Hindlimb muscle (tissue), 1 donor: Measurements from ENCODE around the gene CYP3A7. TPM values are rescaled to one million over a fixed set of nuclear protein-coding genes. Genes with fewer than 3 reads are reported as not detected.
"Not testable (repeated sequence)": the region's sequence is repeated elsewhere in the genome, so short reads cannot be mapped to it uniquely, and the experiment has no call there.

Experiments used
- DNase-seq: peaks from one replicate; pipeline ENCODE4 v3.0.0-alpha.2; 2013
- polyA plus RNA-seq: library from polyadenylated mRNA; unstranded; fragments of 120-200 nt; gene quantifications from one replicate; pipeline ENCODE4 v1.2.1, GENCODE V29; 2013; ENCODE audit not compliant: insufficient read length

Gene CYP3A7
- polyA plus RNA-seq, 1 donor = not detected

GRCh38 chr7:99741441-99741795 lies 6.4 kb upstream of the CYP3A7 start:
- no peak for DNase-seq

- peak; percentile 4 for DNase-seq
These were observed 5.8 kb upstream of the CYP3A7 start for GRCh38 chr7:99740573-99741440.

- DNase-seq = no peak
These were observed 4.9 kb upstream of the CYP3A7 start for GRCh38 chr7:99739699-99740572.

DNA sequence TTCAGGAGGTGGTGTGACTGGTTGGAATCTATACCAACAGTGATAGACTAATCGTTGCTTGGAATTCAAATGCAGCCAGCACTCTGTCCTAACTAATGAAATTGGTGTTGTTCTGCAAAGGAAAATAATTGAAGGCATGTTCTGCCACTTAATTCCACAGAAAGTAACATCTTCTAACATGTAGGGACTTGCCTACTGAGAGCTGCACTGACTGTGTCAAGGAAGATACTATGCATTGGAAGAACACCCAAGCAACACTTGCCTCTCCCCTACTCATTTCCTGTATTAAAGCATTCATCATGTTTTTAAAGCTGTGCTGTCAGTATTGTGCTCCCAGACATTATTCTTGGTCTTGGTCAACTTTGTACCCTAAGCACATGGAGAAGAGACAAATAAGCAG lies 2.7 kb upstream of the CYP3A7 start:
- no peak for DNase-seq

DNA sequence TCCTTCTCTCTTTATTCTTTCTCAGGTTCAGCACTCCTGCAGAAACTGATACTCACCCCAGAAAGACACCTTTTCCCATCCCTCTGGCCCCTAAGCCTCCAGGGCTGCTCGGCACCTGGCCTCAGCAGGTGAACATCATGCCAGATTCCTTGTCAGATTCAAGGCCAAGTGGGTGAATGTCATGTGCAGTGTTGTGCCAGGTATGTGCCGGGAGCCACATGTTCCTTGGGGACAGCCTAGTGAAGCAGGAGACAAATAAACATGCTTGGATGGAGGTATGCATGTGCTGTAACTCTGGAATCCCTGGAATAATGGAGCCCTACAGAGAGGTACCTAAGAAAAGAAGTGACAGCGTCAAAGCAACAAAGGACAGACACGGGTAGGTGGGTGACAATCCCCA lies 1.7 kb upstream of the CYP3A7 start:
- DNase-seq = not testable (repeated sequence)

DNA sequence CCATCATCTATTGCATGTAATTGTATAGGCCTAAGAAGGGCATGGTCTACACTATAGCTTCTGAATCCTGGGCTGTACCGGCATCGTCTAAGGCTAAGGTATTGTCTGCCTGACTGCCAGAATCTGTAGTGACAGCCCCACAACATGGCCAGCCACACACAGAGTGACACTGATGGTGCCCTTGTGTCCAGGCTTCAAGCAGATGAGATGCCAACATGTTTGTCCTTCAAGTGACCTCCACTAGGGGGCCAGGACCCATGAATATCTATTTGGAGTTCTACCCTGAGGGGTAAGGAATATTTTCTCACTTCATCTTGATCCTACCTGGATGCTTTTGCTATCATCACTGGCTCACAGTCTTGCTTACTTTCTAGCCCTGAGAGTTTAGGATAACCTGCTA lies 1.5 kb downstream of the CYP3A7 start:
- no peak for DNase-seq

- no peak for DNase-seq
These were observed 2.0 kb downstream of the CYP3A7 start for GRCh38 chr7:99733003-99733402.

GRCh38 chr7:99731638-99732374 lies 3.2 kb downstream of the CYP3A7 start:
- DNase-seq = no peak

DNA sequence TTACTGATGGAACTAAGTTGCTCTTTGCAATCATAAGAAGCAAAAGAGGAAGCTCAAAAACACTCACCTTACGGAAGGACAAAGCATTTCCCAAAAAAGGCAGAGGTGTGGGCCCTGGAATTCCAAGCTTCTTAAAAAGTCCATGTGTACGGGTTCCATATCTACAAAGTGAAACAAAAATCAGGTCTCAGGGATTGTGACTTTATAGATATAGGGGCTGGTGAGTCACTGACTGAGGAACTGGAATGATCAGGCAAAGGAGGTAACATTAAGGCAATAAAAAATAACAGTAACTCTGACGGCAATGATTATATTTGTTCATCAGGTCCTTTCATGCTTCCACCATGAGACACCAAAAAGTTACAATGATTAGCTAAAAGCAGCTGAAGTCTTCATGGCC lies 4.0 kb downstream of the CYP3A7 start:
- no peak for DNase-seq

DNA sequence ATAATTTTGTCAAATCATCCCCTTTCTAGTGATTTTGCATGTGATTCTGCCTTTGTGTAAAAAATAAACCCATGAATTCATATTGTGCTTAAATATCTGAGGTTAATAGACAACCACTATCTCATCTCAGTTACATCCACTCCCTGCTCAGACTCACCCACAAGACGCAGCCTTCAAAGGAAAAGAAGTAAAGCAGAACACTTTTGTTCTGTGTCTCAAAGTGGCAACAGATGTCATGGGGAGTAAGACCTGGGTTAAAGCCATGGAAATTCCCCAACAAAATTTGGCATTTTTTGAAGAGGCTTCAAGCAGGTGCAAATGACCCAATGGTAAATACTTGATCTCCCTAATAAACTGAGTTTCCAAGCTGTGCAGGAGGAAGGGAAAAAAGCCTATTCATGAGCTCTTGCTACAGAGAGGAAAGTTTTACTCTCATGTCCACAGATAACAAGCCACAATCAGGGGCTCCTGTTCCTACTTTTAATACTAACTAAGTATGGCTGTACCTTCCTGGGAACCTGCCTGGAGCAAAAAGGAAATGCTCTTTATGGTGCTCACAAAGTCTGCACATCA lies 4.7 kb downstream of the CYP3A7 start:
- no peak for DNase-seq

DNA sequence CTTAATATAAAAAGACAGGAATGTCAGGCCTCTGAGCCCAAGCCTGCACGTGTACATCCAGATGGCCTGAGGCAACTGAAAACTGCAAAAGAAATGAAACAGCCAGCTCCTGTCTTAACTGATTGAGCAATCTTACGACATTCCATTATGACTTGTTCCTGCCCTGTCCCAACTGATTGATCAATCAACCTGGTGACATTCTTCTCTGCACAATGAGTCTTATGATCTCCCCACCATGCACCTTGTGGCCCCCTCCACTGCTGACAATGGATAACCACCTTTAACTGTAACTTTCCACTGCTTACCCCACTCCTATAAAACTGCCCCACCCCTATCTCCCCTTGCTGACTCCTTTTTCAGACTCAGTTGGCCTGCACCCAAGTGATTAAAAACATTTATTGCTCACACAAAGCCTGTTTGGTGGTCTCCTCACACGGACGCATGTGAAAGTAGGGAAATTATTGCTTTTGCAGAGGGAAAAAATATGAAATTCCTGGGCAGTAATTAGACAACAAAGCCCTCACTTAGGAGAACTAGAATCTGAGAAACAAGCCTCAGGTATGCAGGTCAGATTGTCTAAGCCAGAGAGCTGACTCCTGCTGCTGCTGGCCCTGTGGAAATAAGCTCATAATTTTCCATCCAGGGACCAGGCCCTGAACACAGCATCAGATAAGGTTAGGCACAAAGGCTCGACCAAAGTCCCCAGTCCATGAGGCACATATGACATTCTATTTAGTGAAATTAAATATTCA lies 5.3 kb downstream of the CYP3A7 start:
- no peak for DNase-seq

DNA sequence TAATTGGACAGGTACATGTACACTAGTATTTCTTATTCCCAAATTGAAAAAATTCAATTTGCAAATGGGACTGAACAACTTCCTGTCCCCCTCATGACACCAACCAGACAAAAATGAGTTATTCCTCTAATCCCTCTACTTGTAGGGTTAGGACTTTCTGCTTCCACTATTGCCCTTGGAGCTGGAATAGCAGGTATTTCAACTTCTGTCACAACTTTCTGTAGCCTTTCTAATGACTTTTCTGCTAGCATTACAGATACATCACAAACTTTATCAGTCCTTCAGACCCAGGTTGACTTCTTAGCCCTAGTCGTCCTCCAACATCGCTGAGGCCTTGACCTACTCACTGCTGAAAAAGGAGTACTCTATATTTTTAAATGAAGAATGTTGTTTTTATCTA lies 6.4 kb downstream of the CYP3A7 start:
- no peak for DNase-seq

- DNase-seq = not testable (repeated sequence)
These were observed 11.8 kb downstream of the CYP3A7 start for GRCh38 chr7:99723201-99723600.

DNA sequence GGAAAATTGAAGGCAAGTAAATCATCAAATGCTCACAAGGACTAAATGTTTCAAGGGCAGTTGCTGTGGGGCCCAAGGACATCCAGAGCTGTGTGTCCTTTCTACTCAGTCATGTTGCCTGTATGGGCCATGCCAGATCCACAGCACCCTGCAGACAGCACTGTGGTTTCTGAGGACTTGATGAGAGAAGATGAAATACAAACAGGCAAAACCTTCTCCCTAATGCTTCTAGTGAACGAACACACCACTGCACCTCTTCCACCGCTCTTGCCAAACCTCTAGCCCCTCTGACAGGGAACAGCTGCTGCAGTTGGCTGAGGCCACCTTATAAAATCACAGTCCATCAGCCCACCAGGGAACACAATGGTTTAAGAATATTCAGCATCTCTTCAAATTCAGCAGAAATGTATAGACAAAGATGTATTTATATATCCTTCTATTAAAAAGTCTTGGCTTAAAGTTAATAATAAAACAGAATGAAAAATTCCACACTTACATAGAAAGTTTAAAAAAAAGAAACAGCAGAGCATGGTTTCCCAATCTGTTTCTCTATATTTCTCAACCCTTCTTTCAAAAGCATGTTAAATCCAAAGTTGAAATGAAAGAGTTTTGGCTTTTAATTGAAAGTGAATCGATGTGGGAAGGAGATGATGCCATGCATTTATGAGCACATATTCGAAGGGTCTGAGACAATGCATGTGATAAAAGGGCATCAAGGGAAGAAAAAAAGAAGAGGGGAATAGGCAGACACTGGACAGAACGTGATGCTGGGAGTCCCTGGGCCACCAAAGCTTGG lies 14.0 kb downstream of the CYP3A7 start:
- peak; percentile 11 for DNase-seq

DNA sequence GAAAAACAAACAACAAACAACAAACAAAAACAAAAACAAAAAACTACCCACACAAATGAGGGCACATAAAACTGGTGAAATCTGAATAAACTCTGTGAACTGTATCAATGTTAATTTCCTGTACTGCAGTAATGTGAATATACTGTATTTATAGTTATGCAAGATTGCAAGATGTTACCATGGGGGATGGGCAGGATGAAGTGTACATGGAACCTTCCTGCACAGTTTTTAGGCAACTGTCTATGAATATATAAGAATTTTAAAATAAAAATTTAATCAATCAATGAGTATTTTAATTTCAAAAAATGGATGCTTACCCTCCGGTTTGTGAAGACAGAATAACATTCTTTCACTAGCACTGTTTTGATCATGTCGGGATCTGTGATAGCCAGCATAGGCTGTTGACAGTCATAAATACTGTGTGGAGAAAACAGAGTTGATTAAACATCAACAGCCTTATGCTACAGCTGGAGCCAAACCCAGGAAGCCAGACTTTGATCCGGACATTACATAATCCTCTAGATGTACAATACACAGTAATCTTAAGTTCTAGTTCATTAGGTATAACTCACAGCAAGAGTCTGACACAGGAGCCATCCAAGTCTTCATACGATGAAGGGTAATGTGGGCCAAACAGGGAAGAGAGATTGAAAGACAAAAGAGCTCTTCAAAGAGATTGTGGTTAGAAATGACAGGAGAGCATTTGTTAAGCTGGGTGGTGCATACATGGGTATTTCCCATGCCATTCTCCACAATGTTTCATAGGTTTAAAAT lies 14.8 kb downstream of the CYP3A7 start:
- no peak for DNase-seq

- DNase-seq = no peak
These were observed 20.9 kb downstream of the CYP3A7 start for GRCh38 chr7:99713995-99714570.

- DNase-seq = no peak
These were observed 25.0 kb downstream of the CYP3A7 start for GRCh38 chr7:99709838-99710578.

GRCh38 chr7:99709260-99709659 lies 25.7 kb downstream of the CYP3A7 start:
- no peak for DNase-seq

- DNase-seq = no peak
These were observed 27.9 kb downstream of the CYP3A7 start for GRCh38 chr7:99707096-99707495.
